IPS-20b (cell line): ENCODE measurements around the gene NR2F1.
"Not testable (repeated sequence)": the region's sequence is repeated elsewhere in the genome, so short reads cannot be mapped to it uniquely, and the experiment has no call there.

ENCODE experiments used
- H3K27ac ChIP-seq: one replicate; pipeline ENCODE4 v1.5.1; 2013; ENCODE audit warnings: low read length
- H3K27me3 ChIP-seq: 2 replicates; pipeline ENCODE4 v1.6.1; 2013; ENCODE audit warnings: mild to moderate bottlenecking, low read length, inconsistent platforms; ENCODE audit not compliant: insufficient read depth
- H3K36me3 ChIP-seq: 2 replicates; pipeline ENCODE4 v1.6.1; 2013; ENCODE audit warnings: low read depth, mild to moderate bottlenecking, inconsistent platforms, low read length, moderate library complexity; ENCODE audit not compliant: insufficient read depth
- H3K4me1 ChIP-seq: 2 replicates; pipeline ENCODE4 v1.6.1; 2013; ENCODE audit warnings: mild to moderate bottlenecking, control low read depth, inconsistent platforms, low read length, moderate library complexity; ENCODE audit not compliant: insufficient read depth
- H3K4me3 ChIP-seq: 2 replicates; pipeline ENCODE4 v1.5.1; 2013; ENCODE audit warnings: mild to moderate bottlenecking, low read length, inconsistent platforms
- H3K9ac ChIP-seq: 2 replicates; pipeline ENCODE4 v1.6.1; 2013; ENCODE audit warnings: low read depth, mild to moderate bottlenecking, inconsistent platforms, low read length, moderate library complexity
- H3K9me3 ChIP-seq: 2 replicates; pipeline ENCODE4 v1.6.1; 2013; ENCODE audit warnings: mild to moderate bottlenecking, low read depth, low read length, inconsistent platforms; ENCODE audit not compliant: insufficient read depth

Gene NR2F1

GRCh38 chr5:93582677-93583438 lies at the start of gene NR2F1:
Gene NR2F1, plus strand, starts transcription at chr5:93583222. Its CDS starts 1,802 bp downstream, at chr5:93585024.
- H3K4me3 ChIP-seq, result peak within 1 kb of the TSS; percentile 66; the same call in 1 of the 2 replicates
- H3K27me3 ChIP-seq, result peaks cover 95% of the 10 kb centered on the region
- peaks cover 6% of the 10 kb centered on the region; the same call in 1 of the 2 replicates for H3K9me3 ChIP-seq
- H3K9ac ChIP-seq, result no peak within 1 kb of the TSS
- H3K4me1 ChIP-seq, result peaks cover 7% of the 10 kb centered on the region; the same call in 1 of the 2 replicates
- H3K36me3 ChIP-seq, result no peaks in the 10 kb centered on the region
- H3K27ac ChIP-seq, result no peak within 1 kb of the TSS

GRCh38 chr5:93545872-93546271 lies 37.1 kb upstream of the NR2F1 start:
- H3K9ac ChIP-seq, result no peak overlapping the region
- H3K4me1 ChIP-seq, result no peaks in the 10 kb centered on the region
- no peaks in the 10 kb centered on the region for H3K27me3 ChIP-seq
- H3K9me3 ChIP-seq, result no peaks in the 10 kb centered on the region
- no peaks in the 10 kb centered on the region for H3K36me3 ChIP-seq
- no peak overlapping the region for H3K27ac ChIP-seq
- H3K4me3 ChIP-seq, result no peak overlapping the region

GRCh38 chr5:93549594-93549993 lies 33.4 kb upstream of the NR2F1 start:
- H3K4me3 ChIP-seq, H3K4me1 ChIP-seq, H3K27ac ChIP-seq, H3K27me3 ChIP-seq, H3K36me3 ChIP-seq, H3K9me3 ChIP-seq, H3K9ac ChIP-seq: not testable (repeated sequence)

GRCh38 chr5:93557021-93557604 lies 25.9 kb upstream of the NR2F1 start:
- Histone ChIP-seq H3K9ac (no peak overlapping the region), H3K4me3 (no peak overlapping the region), H3K9me3 (no peaks in the 10 kb centered on the region), H3K27me3 (no peaks in the 10 kb centered on the region), H3K27ac (no peak overlapping the region), H3K4me1 (no peaks in the 10 kb centered on the region), H3K36me3 (no peaks in the 10 kb centered on the region)

- Histone ChIP-seq H3K36me3 (no peaks in the 10 kb centered on the region), H3K9ac (no peak overlapping the region), H3K27me3 (peaks cover 47% of the 10 kb centered on the region), H3K4me1 (peaks cover 9% of the 10 kb centered on the region; the same call in 1 of the 2 replicates), H3K9me3 (no peaks in the 10 kb centered on the region), H3K4me3 (no peak overlapping the region), H3K27ac (no peak overlapping the region)
Observed at GRCh38 chr5:93566091-93566490, 16.9 kb upstream of the NR2F1 start.

- no peak overlapping the region for H3K27ac ChIP-seq
- no peak overlapping the region for H3K4me3 ChIP-seq
- no peak overlapping the region for H3K9ac ChIP-seq
- peaks cover 14% of the 10 kb centered on the region; the same call in 1 of the 2 replicates for H3K4me1 ChIP-seq
- H3K9me3 ChIP-seq, result no peaks in the 10 kb centered on the region; the same call in 1 of the 2 replicates
- H3K36me3 ChIP-seq, result no peaks in the 10 kb centered on the region
- peaks cover 60% of the 10 kb centered on the region for H3K27me3 ChIP-seq
Observed at GRCh38 chr5:93567424-93567823, 15.6 kb upstream of the NR2F1 start.

GRCh38 chr5:93569300-93570160 lies 13.5 kb upstream of the NR2F1 start:
- Histone ChIP-seq H3K4me1 (peaks cover 19% of the 10 kb centered on the region; the same call in 1 of the 2 replicates), H3K9me3 (peaks cover 2% of the 10 kb centered on the region; the same call in 1 of the 2 replicates), H3K9ac (peak overlapping the region; percentile 36; the same call in 1 of the 2 replicates), H3K27me3 (peaks cover 82% of the 10 kb centered on the region), H3K36me3 (no peaks in the 10 kb centered on the region), H3K4me3 (peak overlapping the region; percentile 61), H3K27ac (no peak overlapping the region)

- H3K9me3 ChIP-seq, result peaks cover 2% of the 10 kb centered on the region; the same call in 1 of the 2 replicates
- peaks cover 91% of the 10 kb centered on the region for H3K27me3 ChIP-seq
- peaks cover 19% of the 10 kb centered on the region; the same call in 1 of the 2 replicates for H3K4me1 ChIP-seq
- H3K4me3 ChIP-seq, result peak overlapping the region; percentile 61
- no peak overlapping the region for H3K27ac ChIP-seq
- H3K36me3 ChIP-seq, result no peaks in the 10 kb centered on the region
- H3K9ac ChIP-seq, result peak overlapping the region; percentile 36; the same call in 1 of the 2 replicates
Observed at GRCh38 chr5:93570294-93571113, 12.5 kb upstream of the NR2F1 start.

GRCh38 chr5:93571114-93571949 lies 11.7 kb upstream of the NR2F1 start:
- H3K4me1 ChIP-seq, result peaks cover 19% of the 10 kb centered on the region; the same call in 1 of the 2 replicates
- peak overlapping the region; percentile 61 for H3K4me3 ChIP-seq
- H3K9me3 ChIP-seq, result peaks cover 2% of the 10 kb centered on the region; the same call in 1 of the 2 replicates
- H3K9ac ChIP-seq, result no peak overlapping the region
- no peaks in the 10 kb centered on the region for H3K36me3 ChIP-seq
- H3K27ac ChIP-seq, result no peak overlapping the region
- H3K27me3 ChIP-seq, result peaks cover 99% of the 10 kb centered on the region

- peaks cover 19% of the 10 kb centered on the region; the same call in 1 of the 2 replicates for H3K4me1 ChIP-seq
- peaks cover 100% of the 10 kb centered on the region for H3K27me3 ChIP-seq
- H3K36me3 ChIP-seq, result no peaks in the 10 kb centered on the region
- H3K9ac ChIP-seq, result no peak overlapping the region
- H3K9me3 ChIP-seq, result peaks cover 2% of the 10 kb centered on the region; the same call in 1 of the 2 replicates
- H3K4me3 ChIP-seq, result peak overlapping the region; percentile 61; the same call in 1 of the 2 replicates
- H3K27ac ChIP-seq, result no peak overlapping the region
Observed at GRCh38 chr5:93572101-93572607, 10.9 kb upstream of the NR2F1 start.
